DOHH2 (cell line): ENCODE data around the gene FAM184A.

Source experiments
- H3F3A ChIP-seq: fragments of 200-600 bp; sonication (generic), shearing (Covaris generic); 2 replicates; pipeline ENCODE4 v1.6.0; 2016; ENCODE audit warnings: antibody characterized with exemption, mild to moderate bottlenecking; ENCODE audit not compliant: control insufficient read depth, insufficient read depth
- H3K27ac ChIP-seq: fragments of 200-600 bp; sonication (generic); 2 replicates; pipeline ENCODE4 v1.5.1; 2014; ENCODE audit warnings: low read depth, mild to moderate bottlenecking, low read length, moderate library complexity
- H3K27me3 ChIP-seq: fragments of 200-600 bp; sonication (generic); 2 replicates; pipeline ENCODE4 v1.6.1; 2014; ENCODE audit warnings: mild to moderate bottlenecking, low read length, mixed read lengths; ENCODE audit not compliant: control insufficient read depth
- H3K36me3 ChIP-seq: fragments of 200-600 bp; sonication (generic); 2 replicates; pipeline ENCODE4 v1.6.1; 2014; ENCODE audit warnings: mild to moderate bottlenecking, low read length, moderate library complexity, mixed read lengths; ENCODE audit not compliant: control insufficient read depth
- H3K4me1 ChIP-seq: fragments of 200-600 bp; sonication (generic); 2 replicates; pipeline ENCODE4 v1.6.1; 2014; ENCODE audit warnings: mild to moderate bottlenecking, low read length, mixed read lengths; ENCODE audit not compliant: control insufficient read depth
- H3K4me2 ChIP-seq: fragments of 200-600 bp; sonication (generic); 2 replicates; pipeline ENCODE4 v1.6.0; 2014; ENCODE audit warnings: mild to moderate bottlenecking, low read length, moderate library complexity
- H3K4me3 ChIP-seq: fragments of 200-600 bp; sonication (generic); 2 replicates; pipeline ENCODE4 v1.5.1; 2014; ENCODE audit warnings: mild to moderate bottlenecking, low read length, mixed read lengths
- H3K79me2 ChIP-seq: fragments of 200-600 bp; sonication (generic); 2 replicates; pipeline ENCODE4 v1.6.1; 2014; ENCODE audit warnings: mild to moderate bottlenecking, low read length, mixed read lengths; ENCODE audit not compliant: control insufficient read depth
- H3K9me2 ChIP-seq: fragments of 200-600 bp; sonication (generic); replicated peaks from 2 replicates; pipeline ENCODE4 v1.6.1; 2014; ENCODE audit warnings: mild to moderate bottlenecking, low read length, mixed read lengths; ENCODE audit not compliant: control insufficient read depth
- H3K9me3 ChIP-seq: fragments of 200-600 bp; sonication (generic); 2 replicates; pipeline ENCODE4 v1.6.1; 2014; ENCODE audit warnings: antibody characterized with exemption, low read length, mixed read lengths; ENCODE audit not compliant: control insufficient read depth, insufficient read depth
- H4K20me1 ChIP-seq: fragments of 200-600 bp; sonication (generic); 2 replicates; pipeline ENCODE4 v1.6.0; 2014; ENCODE audit warnings: low read depth, mild to moderate bottlenecking, antibody characterized with exemption, low read length, moderate library complexity; ENCODE audit not compliant: control insufficient read depth, insufficient read depth
- CTCF ChIP-seq: fragments of 200-600 bp; sonication (generic); IDR thresholded peaks from one replicate; pipeline ENCODE4 v1.5.1; 2014; ENCODE audit warnings: antibody characterized with exemption, mild to moderate bottlenecking, low read depth, low read length; ENCODE audit not compliant: poor library complexity, severe bottlenecking
- EZH2phosphoT487 ChIP-seq: fragments of 200-600 bp; sonication (generic); IDR thresholded peaks from 2 replicates; pipeline ENCODE4 v1.6.1; 2017; ENCODE audit warnings: borderline replicate concordance, mild to moderate bottlenecking, antibody characterized with exemption, low read length, moderate library complexity, mixed read lengths

Gene FAM184A

GRCh38 chr6:119052987-119053386, 25.5 kb downstream of the FAM184A start:
- H3F3A ChIP-seq, result no peaks in the 10 kb centered on the region
- H3K9me2 ChIP-seq, result no peaks in the 10 kb centered on the region
- H3K4me3 ChIP-seq, result no peak overlapping the region
- no peaks in the 10 kb centered on the region for H3K4me1 ChIP-seq
- no peaks in the 10 kb centered on the region for H4K20me1 ChIP-seq
- no peak overlapping the region for H3K27ac ChIP-seq
- no peaks in the 10 kb centered on the region for H3K36me3 ChIP-seq
- H3K79me2 ChIP-seq, result no peaks in the 10 kb centered on the region
- no peak overlapping the region for H3K4me2 ChIP-seq
- TF ChIP-seq CTCF, result no peak
- TF ChIP-seq EZH2phosphoT487, result no peak
- no peaks in the 10 kb centered on the region for H3K27me3 ChIP-seq
- H3K9me3 ChIP-seq, result no peaks in the 10 kb centered on the region

GRCh38 chr6:119052292-119052889, 26.1 kb downstream of the FAM184A start:
- no peaks in the 10 kb centered on the region for H3K9me2 ChIP-seq
- no peak overlapping the region for H3K4me3 ChIP-seq
- H3K4me1 ChIP-seq, result no peaks in the 10 kb centered on the region
- no peaks in the 10 kb centered on the region for H3K9me3 ChIP-seq
- no peaks in the 10 kb centered on the region for H3K27me3 ChIP-seq
- no peak overlapping the region for H3K4me2 ChIP-seq
- no peaks in the 10 kb centered on the region for H3K36me3 ChIP-seq
- no peaks in the 10 kb centered on the region for H3F3A ChIP-seq
- no peak overlapping the region for H3K27ac ChIP-seq
- no peaks in the 10 kb centered on the region for H4K20me1 ChIP-seq
- H3K79me2 ChIP-seq, result no peaks in the 10 kb centered on the region
- TF ChIP-seq EZH2phosphoT487 (no peak), CTCF (no peak)

- no peak overlapping the region for H3K27ac ChIP-seq
- H3K9me2 ChIP-seq, result no peaks in the 10 kb centered on the region
- H3K4me2 ChIP-seq, result no peak overlapping the region
- H3K4me3 ChIP-seq, result no peak overlapping the region
- H3K4me1 ChIP-seq, result no peaks in the 10 kb centered on the region
- no peaks in the 10 kb centered on the region for H3K27me3 ChIP-seq
- H3K36me3 ChIP-seq, result no peaks in the 10 kb centered on the region
- no peaks in the 10 kb centered on the region for H3K79me2 ChIP-seq
- H3K9me3 ChIP-seq, result no peaks in the 10 kb centered on the region
- H4K20me1 ChIP-seq, result no peaks in the 10 kb centered on the region
- no peaks in the 10 kb centered on the region for H3F3A ChIP-seq
- TF ChIP-seq EZH2phosphoT487 (no peak), CTCF (no peak)
Measured at GRCh38 chr6:119044255-119044654, 34.2 kb downstream of the FAM184A start.

GRCh38 chr6:119043783-119044182, 34.7 kb downstream of the FAM184A start:
- Histone ChIP-seq H3K27ac (no peak overlapping the region), H3K4me2 (no peak overlapping the region), H3F3A (no peaks in the 10 kb centered on the region), H3K4me1 (no peaks in the 10 kb centered on the region), H3K79me2 (no peaks in the 10 kb centered on the region), H3K27me3 (no peaks in the 10 kb centered on the region), H3K36me3 (no peaks in the 10 kb centered on the region), H3K9me3 (no peaks in the 10 kb centered on the region), H3K9me2 (no peaks in the 10 kb centered on the region), H4K20me1 (no peaks in the 10 kb centered on the region), H3K4me3 (no peak overlapping the region)
- no peak for TF ChIP-seq EZH2phosphoT487
- no peak for TF ChIP-seq CTCF
